Upper lobe of right lung (tissue), 1 donor: ENCODE measurements around the gene NAT8L. TPM values are rescaled to one million over a fixed set of nuclear protein-coding genes. Genes with fewer than 3 reads are reported as not detected.

Experiments
- ATAC-seq: fragments of 200-7000 bp; cut with Tn5 transposase; one replicate; pipeline ENCODE4 v1.9.1; 2020; ENCODE audit warnings: mild to moderate bottlenecking, moderate library complexity
- DNase-seq: peaks from one replicate; pipeline ENCODE4 v3.0.0-alpha.2; 2020
- H3K27ac ChIP-seq: fragments of 200-600 bp; one replicate; pipeline ENCODE4 v1.8.0; 2022
- H3K27me3 ChIP-seq: fragments of 200-600 bp; one replicate; pipeline ENCODE4 v1.8.0; 2022; ENCODE audit warnings: mild to moderate bottlenecking
- H3K36me3 ChIP-seq: fragments of 200-600 bp; one replicate; pipeline ENCODE4 v1.8.0; 2022
- H3K4me1 ChIP-seq: fragments of 200-600 bp; one replicate; pipeline ENCODE4 v1.8.0; 2022
- H3K4me3 ChIP-seq: fragments of 200-600 bp; one replicate; pipeline ENCODE4 v1.8.0; 2022; ENCODE audit warnings: mild to moderate bottlenecking
- H3K9me3 ChIP-seq: fragments of 200-600 bp; one replicate; pipeline ENCODE4 v1.8.0; 2022
- intact Hi-C: fragments of 100-400 bp; cut with DNase I; formaldehyde crosslinking; loops from one replicate; pipeline ENCODE4 v1.11.0; 2022
- total RNA-seq: library from RNA; stranded (reverse); fragmentation: NEBNext Ultra II Directional; extraction: Animal tissue kit (Norgen Biotek cat#: 25700); gene quantifications from one replicate; pipeline ENCODE4 v1.2.1, GENCODE V29; 2021
- TF ChIP-seq, protein P1 (sequence below): fragments of 200-600 bp; IDR thresholded peaks from one replicate; pipeline ENCODE4 v1.8.0; 2022; ENCODE audit warnings: antibody characterized with exemption
- donor health status: DM: no; HTN: yes; CAD: no; lungs with severe emphysema.

Gene NAT8L
- total RNA-seq, 1 donor from 2014 or later = 0.46 TPM

DNA sequence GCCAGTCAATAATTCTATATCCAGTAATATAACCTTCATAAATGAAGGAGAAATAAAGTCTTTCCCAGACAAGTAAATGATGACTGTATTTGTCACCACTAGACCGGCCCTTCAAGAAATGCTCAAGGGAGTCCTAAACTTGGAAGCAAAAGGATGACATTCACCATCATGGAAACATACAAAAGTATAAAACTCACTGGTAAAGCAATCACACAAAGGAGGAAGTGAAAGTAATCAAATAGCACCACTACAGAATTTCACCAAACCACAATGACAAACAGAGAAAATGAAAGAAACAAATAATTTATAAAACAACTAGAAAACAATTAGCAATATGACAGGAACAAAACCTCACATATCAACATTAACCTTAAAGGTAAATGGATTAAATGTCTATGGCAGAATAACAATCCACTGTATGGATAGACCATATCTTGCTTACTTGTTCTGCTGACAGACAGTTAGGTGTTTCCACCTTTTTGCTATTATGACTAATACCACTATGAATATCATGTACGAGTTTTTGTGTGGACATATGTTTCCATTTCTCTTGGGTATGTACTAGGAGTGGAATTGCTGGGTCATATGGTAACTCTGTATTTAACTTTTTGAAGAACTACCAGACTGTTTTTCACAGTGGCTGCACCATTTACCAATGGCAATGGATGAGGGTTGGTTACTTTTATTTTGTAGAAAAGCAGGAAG is 44.9 kb downstream of the NAT8L start:
- Histone ChIP-seq H3K27ac (no peak overlapping the region), H3K36me3 (no peaks in the 10 kb centered on the region), H3K9me3 (peaks cover 13% of the 10 kb centered on the region), H3K4me1 (no peaks in the 10 kb centered on the region), H3K4me3 (no peak overlapping the region), H3K27me3 (no peaks in the 10 kb centered on the region)
- TF ChIP-seq, protein P1, sequence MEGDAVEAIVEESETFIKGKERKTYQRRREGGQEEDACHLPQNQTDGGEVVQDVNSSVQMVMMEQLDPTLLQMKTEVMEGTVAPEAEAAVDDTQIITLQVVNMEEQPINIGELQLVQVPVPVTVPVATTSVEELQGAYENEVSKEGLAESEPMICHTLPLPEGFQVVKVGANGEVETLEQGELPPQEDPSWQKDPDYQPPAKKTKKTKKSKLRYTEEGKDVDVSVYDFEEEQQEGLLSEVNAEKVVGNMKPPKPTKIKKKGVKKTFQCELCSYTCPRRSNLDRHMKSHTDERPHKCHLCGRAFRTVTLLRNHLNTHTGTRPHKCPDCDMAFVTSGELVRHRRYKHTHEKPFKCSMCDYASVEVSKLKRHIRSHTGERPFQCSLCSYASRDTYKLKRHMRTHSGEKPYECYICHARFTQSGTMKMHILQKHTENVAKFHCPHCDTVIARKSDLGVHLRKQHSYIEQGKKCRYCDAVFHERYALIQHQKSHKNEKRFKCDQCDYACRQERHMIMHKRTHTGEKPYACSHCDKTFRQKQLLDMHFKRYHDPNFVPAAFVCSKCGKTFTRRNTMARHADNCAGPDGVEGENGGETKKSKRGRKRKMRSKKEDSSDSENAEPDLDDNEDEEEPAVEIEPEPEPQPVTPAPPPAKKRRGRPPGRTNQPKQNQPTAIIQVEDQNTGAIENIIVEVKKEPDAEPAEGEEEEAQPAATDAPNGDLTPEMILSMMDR = no peak
- ATAC-seq = no peak
- DNase-seq = no peak
- intact Hi-C loops = no loop called here

DNA sequence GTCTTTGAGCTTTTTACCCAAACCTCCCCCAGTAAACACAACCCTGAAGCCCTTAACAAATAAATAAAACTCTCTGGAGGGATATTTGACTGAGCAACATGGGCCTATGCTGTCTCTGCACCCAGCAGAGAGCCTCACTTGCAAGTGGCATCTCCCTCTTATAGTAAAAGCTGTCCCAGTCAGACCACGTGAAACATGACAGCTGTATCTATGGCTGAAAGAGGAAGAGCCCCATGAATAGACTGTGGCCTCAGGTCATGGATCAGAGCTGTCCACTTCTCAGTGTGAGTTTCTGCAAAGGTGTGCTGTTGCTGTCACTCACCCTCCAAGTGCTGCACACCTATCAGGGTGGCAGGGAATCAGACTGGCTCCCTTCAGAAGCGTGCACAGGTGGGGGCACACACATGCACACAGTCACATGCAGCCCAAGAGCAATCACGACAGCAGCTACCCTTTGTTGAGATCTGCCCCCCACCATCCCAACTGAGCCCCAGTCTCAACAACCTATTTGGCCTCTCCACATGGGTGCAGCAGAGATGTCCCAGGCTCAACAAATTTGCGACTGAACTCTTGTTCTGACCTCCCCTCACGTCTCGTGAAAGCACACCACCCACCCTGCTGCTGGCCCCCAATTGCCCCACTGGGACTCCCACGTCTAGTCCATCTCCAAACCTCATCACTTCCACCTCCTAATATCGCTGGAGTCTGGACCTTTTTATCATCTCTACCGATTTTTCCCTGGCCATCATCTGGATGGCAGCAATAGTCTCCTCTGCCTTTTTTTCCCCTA is 45.6 kb downstream of the NAT8L start:
- Histone ChIP-seq H3K9me3 (peaks cover 13% of the 10 kb centered on the region), H3K27ac (no peak overlapping the region), H3K4me1 (no peaks in the 10 kb centered on the region), H3K36me3 (no peaks in the 10 kb centered on the region), H3K4me3 (no peak overlapping the region), H3K27me3 (no peaks in the 10 kb centered on the region)
- DNase-seq (no peak), ATAC-seq (no peak)
- TF ChIP-seq, protein P1 = no peak
- intact Hi-C loops = no loop called here

DNA sequence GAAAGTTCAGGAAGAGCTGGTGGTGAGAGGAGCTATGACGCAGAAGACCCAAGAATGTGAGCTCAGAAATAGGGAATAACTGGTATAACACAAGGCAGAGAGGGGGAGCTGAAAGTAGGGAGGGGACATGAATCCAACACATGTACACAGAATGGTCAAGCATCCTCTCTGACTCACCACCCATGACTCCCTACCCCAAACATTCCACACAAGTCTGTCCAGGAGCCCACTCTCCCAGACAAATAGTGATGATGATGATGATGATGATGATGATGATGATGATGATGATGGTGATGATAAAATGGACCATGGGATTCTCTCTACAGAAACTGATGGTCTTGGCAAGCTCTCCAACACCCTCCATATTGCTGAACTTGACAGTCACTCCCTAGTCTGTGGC is 46.4 kb downstream of the NAT8L start:
- TF ChIP-seq, protein P1 = no peak
- no peak overlapping the region for H3K27ac ChIP-seq
- H3K36me3 ChIP-seq = no peaks in the 10 kb centered on the region
- DNase-seq (no peak), ATAC-seq (no peak)
- H3K27me3 ChIP-seq = no peaks in the 10 kb centered on the region
- no peak overlapping the region for H3K4me3 ChIP-seq
- H3K4me1 ChIP-seq = no peaks in the 10 kb centered on the region
- intact Hi-C loops = no loop called here
- peaks cover 13% of the 10 kb centered on the region for H3K9me3 ChIP-seq

DNA sequence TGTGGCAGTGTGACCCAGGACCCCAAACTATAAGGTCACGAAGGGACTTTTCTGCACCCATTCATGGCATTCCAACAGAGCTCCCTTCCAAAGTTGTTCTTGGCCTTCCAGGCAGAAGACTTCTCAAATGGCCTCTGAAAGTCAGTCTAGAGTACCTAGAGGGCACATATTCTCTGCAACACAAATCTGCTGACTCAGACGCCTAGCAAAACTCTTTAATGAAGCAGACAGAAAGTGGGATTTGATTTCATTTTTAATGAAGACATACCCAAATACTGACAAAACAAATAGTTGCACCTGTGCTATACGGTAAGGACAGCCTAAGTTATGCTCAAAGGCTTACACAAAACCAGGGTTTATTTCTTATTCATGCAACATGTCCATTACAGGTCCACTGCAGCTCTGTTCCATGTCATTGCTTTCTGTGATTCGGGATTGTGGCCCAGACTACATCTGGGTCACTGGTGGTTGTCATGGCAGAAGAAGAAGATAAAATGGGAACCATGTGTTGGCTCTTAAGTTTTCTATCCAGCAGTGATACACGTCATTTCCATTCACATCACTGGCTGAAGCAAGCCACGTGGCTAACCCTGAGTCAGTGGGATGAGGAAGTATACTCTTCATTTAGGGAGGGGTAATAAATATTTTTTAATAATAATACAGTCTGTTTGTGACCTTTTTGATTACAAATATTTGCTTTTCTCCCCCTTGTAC is 57.7 kb downstream of the NAT8L start:
- DNase-seq (no peak), ATAC-seq (no peak)
- H3K4me3 ChIP-seq = no peak overlapping the region
- no peaks in the 10 kb centered on the region for H3K36me3 ChIP-seq
- no peak overlapping the region for H3K27ac ChIP-seq
- no peaks in the 10 kb centered on the region for H3K9me3 ChIP-seq
- intact Hi-C loops = no loop called here
- H3K4me1 ChIP-seq = no peaks in the 10 kb centered on the region
- TF ChIP-seq, protein P1 = no peak
- H3K27me3 ChIP-seq = no peaks in the 10 kb centered on the region

Other genes with a start within 250 kb of the NAT8L start
- 39.5 TPM for gene LETM1, start 203.2 kb upstream of the NAT8L start, total RNA-seq
- 45.2 TPM for gene NSD2, start 187.9 kb upstream of the NAT8L start, total RNA-seq
- gene NELFA, start 50.4 kb upstream of the NAT8L start, total RNA-seq = 22.7 TPM
- 13.0 TPM for gene HAUS3, start 182.8 kb downstream of the NAT8L start, total RNA-seq
- 2.7 TPM for gene POLN, start 182.8 kb downstream of the NAT8L start, total RNA-seq
- gene MXD4, start 202.8 kb downstream of the NAT8L start, total RNA-seq = 72.7 TPM